B cell (primary cell): Measurements from ENCODE around the gene MYO1H. TPM values are rescaled to one million over a fixed set of nuclear protein-coding genes. Genes with fewer than 3 reads are reported as not detected.

ENCODE experiments used
- ATAC-seq: fragments of 200-7000 bp; cut with Tn5 transposase; one replicate; pipeline ENCODE4 v1.10.0; 2021; ENCODE audit warnings: low read depth, mild to moderate bottlenecking, moderate number of reproducible peaks, moderate library complexity
- CTCF ChIA-PET: fragments of 350-600 bp; sonication (Branson Sonifier 250); formaldehyde crosslinking; loops from one replicate; lab custom pipeline; 2021; ENCODE audit warnings: antibody characterized with exemption, inconsistent platforms; lab: Charles Lee
- POLR2A ChIA-PET: fragments of 350-600 bp; sonication (Branson Sonifier 250); formaldehyde crosslinking; loops from one replicate; lab custom pipeline; 2021; ENCODE audit warnings: antibody characterized with exemption; lab: Charles Lee
- DNase-seq: peaks from one replicate; pipeline ENCODE4 v3.0.0; 2013
- H2AFZ ChIP-seq: 2 replicates; pipeline ENCODE4 v1.6.1; 2012; ENCODE audit warnings: mild to moderate bottlenecking, low read depth, low read length; ENCODE audit not compliant: insufficient read depth, poor library complexity, severe bottlenecking
- H3K27ac ChIP-seq, 2 donors: 1 replicate in 1 of 2; 2 replicates in 1 of 2; pipeline ENCODE4 v1.5.1; 2012 to 2013; ENCODE audit warnings: low read length in 2 of 2, mild to moderate bottlenecking in 2 of 2, moderate library complexity in 1 of 2
- H3K27me3 ChIP-seq, 4 experiments: fragments of 200-600 bp in 1 of 4; sonication (generic) in 1 of 4; replicated peaks in 1 of 4; 1 replicate in 2 of 4; 2 replicates in 2 of 4; pipeline versions ENCODE4 v1.6.1 to v1.7.0; 2013 to 2016; ENCODE audit warnings: low read length in 3 of 4, mild to moderate bottlenecking in 2 of 4, mixed read lengths in 1 of 4, moderate library complexity in 1 of 4; ENCODE audit not compliant: insufficient read depth in 4 of 4, control insufficient read depth in 3 of 4; ENCODE audit errors: control extremely low read depth in 1 of 4
- H3K36me3 ChIP-seq, 2 experiments: replicated peaks in 1 of 2; 1 replicate in 1 of 2; 2 replicates in 1 of 2; pipeline versions ENCODE4 v1.6.1 to v1.7.1; 2013; ENCODE audit warnings: low read length in 1 of 2; ENCODE audit not compliant: insufficient read depth in 2 of 2, control insufficient read depth in 1 of 2; ENCODE audit errors: control extremely low read depth in 1 of 2, extremely low read depth in 1 of 2
- H3K4me1 ChIP-seq, 2 donors: fragments of 200-600 bp in 1 of 2; sonication (generic) in 1 of 2; 1 replicate in 1 of 2; 2 replicates in 1 of 2; pipeline versions ENCODE4 v1.5.1 to v1.6.1; 2013 to 2017; ENCODE audit warnings: low read length in 2 of 2; ENCODE audit not compliant: control insufficient read depth in 2 of 2, insufficient read depth in 2 of 2
- H3K4me2 ChIP-seq: replicated peaks from 2 replicates; pipeline ENCODE3; 2012; ENCODE audit warnings: mild to moderate bottlenecking, low read depth, low read length; ENCODE audit not compliant: poor library complexity, severe bottlenecking
- H3K4me3 ChIP-seq, 5 experiments: fragments of 200-600 bp in 1 of 5; sonication (generic) in 1 of 5; 1 replicate in 3 of 5; 2 replicates in 2 of 5; pipeline versions ENCODE4 v1.5.1 to v1.7.0; 2011 to 2016; ENCODE audit warnings: low read length in 4 of 5, mild to moderate bottlenecking in 4 of 5, low read depth in 2 of 5, control low read depth in 1 of 5, moderate library complexity in 1 of 5; ENCODE audit not compliant: insufficient read depth in 1 of 5; ENCODE audit errors: control extremely low read depth in 1 of 5, extremely low read depth in 1 of 5
- H3K79me2 ChIP-seq: fragments of 200-600 bp; sonication (generic); one replicate; pipeline ENCODE4 v1.6.0; 2016; ENCODE audit warnings: low read length; ENCODE audit not compliant: control insufficient read depth, insufficient read depth
- H3K9ac ChIP-seq: fragments of 200-600 bp; sonication (generic); 2 replicates; pipeline ENCODE4 v1.6.1; 2017; ENCODE audit warnings: mild to moderate bottlenecking, low read length, moderate library complexity
- H3K9me3 ChIP-seq, 3 donors: one replicate each; pipeline versions ENCODE4 v1.6.1 to v1.7.1; 2013; ENCODE audit warnings: low read length in 2 of 3; ENCODE audit not compliant: control insufficient read depth in 2 of 3, insufficient read depth in 1 of 3; ENCODE audit errors: control extremely low read depth in 1 of 3
- H4K20me1 ChIP-seq: 2 replicates; pipeline ENCODE4 v1.6.0; 2012; ENCODE audit warnings: mild to moderate bottlenecking, low read length; ENCODE audit not compliant: insufficient read depth, control insufficient read depth, poor library complexity, severe bottlenecking
- H3K27ac Mint-ChIP-seq: one replicate; pipeline ENCODE4 v1.8.0; 2021; ENCODE audit warnings: mixed read lengths
- H3K27me3 Mint-ChIP-seq: one replicate; pipeline ENCODE4 v1.8.0; 2021; ENCODE audit warnings: mixed read lengths
- H3K4me1 Mint-ChIP-seq: one replicate; pipeline ENCODE4 v1.8.0; 2021; ENCODE audit warnings: mixed read lengths
- H3K4me3 Mint-ChIP-seq: one replicate; pipeline ENCODE4 v1.8.0; 2021; ENCODE audit warnings: mixed read lengths
- H3K9me3 Mint-ChIP-seq: one replicate; pipeline ENCODE4 v1.8.0; 2022; ENCODE audit warnings: mixed read lengths; ENCODE audit not compliant: insufficient read depth
- CTCF ChIP-seq: fragments of 200-600 bp; IDR thresholded peaks from one replicate; pipeline ENCODE4 v1.8.0; 2022; ENCODE audit warnings: antibody characterized with exemption, mild to moderate bottlenecking
- EZH2 ChIP-seq: IDR thresholded peaks from 2 replicates; pipeline ENCODE4 v1.6.1; 2012; ENCODE audit warnings: borderline replicate concordance, low read depth, mild to moderate bottlenecking, moderate library complexity, low read length; ENCODE audit not compliant: insufficient read depth, poor library complexity, severe bottlenecking
- whole genome bisulfite sequencing: methylation state at CpG from one replicate; pipeline ENCODE4 v1.1.5; 2013; ENCODE audit warnings: missing lambda C conversion rate; ENCODE audit not compliant: insufficient coverage; 5-methylcytosine and 5-hydroxymethylcytosine counted together
- intact Hi-C: fragments of 100-400 bp; cut with micrococcal nuclease; formaldehyde crosslinking; loops from one replicate; pipeline ENCODE4 v1.10.0; 2022
- polyA plus RNA-seq: library from polyadenylated mRNA; depleted of rRNA; stranded (reverse); fragments of >200 nt; gene quantifications from 2 replicates; pipeline ENCODE4 v1.2.3, GENCODE V29; 2012
- total RNA-seq, 2 donors: library from RNA; stranded (reverse); fragments of 120-200 nt in 1 of 2; gene quantifications; 1 replicate in 1 of 2; 2 replicates in 1 of 2; pipeline versions ENCODE4 v1.2.3 to v1.2.4, GENCODE V29; 2013 to 2022

The MYO1H gene
- total and polyA plus RNA-seq, 2 donors (not counting 1 experiment from before 2014, with no cell fraction given), result not detected

- no peak overlapping the region for H2AFZ ChIP-seq
- DNase-seq, result no peak
- H3K4me1 Mint-ChIP-seq, result no peaks in the 10 kb centered on the region
- H4K20me1 ChIP-seq, result no peaks in the 10 kb centered on the region
- intact Hi-C loops, result no loop called here
- no peak overlapping the region for H3K9ac ChIP-seq
- H3K27ac Mint-ChIP-seq, result no peak overlapping the region
- H3K9me3 ChIP-seq, result peaks cover 0 to 7% (median 5%) of the 10 kb centered on the region in 3 donors
- no peak overlapping the region for H3K4me3 ChIP-seq
- H3K36me3 ChIP-seq, result no peaks in the 10 kb centered on the region
- H3K27me3 Mint-ChIP-seq, result peaks cover 29% of the 10 kb centered on the region
- peaks cover 0 to 10% (median 2%) of the 10 kb centered on the region in 4 experiments for H3K27me3 ChIP-seq
- H3K9me3 Mint-ChIP-seq, result no peaks in the 10 kb centered on the region
- TF ChIP-seq CTCF (no peak), EZH2 (no peak)
- H3K79me2 ChIP-seq, result no peaks in the 10 kb centered on the region
- H3K4me1 ChIP-seq, result no peaks in the 10 kb centered on the region
- ATAC-seq, result no peak
- ChIA-PET POLR2A (no interaction called here), CTCF (interaction anchor here (1.1 kb wide), 1 partner anchor 271 kb away, joined by 3 read pairs; no protein-coding TSS in a partner anchor)
- no peak overlapping the region for H3K27ac ChIP-seq
- no peak overlapping the region for H3K4me2 ChIP-seq
- WGBS, result no CpG with 5 or more reads among the region's 2 CpGs
- no peak overlapping the region for H3K4me3 Mint-ChIP-seq
These were observed 35.5 kb downstream of the MYO1H start for GRCh38 chr12:109383240-109383639.

- peaks cover 25% of the 10 kb centered on the region for H3K27me3 Mint-ChIP-seq
- H3K27ac ChIP-seq, result no peak overlapping the region
- ChIA-PET POLR2A (interaction anchor here (0.6 kb wide), 1 partner anchor 793 kb away, joined by 4 read pairs; no protein-coding TSS in a partner anchor), CTCF (interaction anchor here (0.8 to 1.3 kb wide), 7 partner anchors 8 to 1467 kb away, joined by 3 to 19 read pairs (median 3); no protein-coding TSS in a partner anchor)
- H3K9ac ChIP-seq, result no peak overlapping the region
- H3K9me3 ChIP-seq, result peaks cover 0 to 11% (median 5%) of the 10 kb centered on the region in 3 donors
- no peaks in the 10 kb centered on the region for H4K20me1 ChIP-seq
- H3K27ac Mint-ChIP-seq, result no peak overlapping the region
- no peaks in the 10 kb centered on the region for H3K36me3 ChIP-seq
- no peaks in the 10 kb centered on the region for H3K4me1 Mint-ChIP-seq
- H3K9me3 Mint-ChIP-seq, result no peaks in the 10 kb centered on the region
- H3K79me2 ChIP-seq, result no peaks in the 10 kb centered on the region
- H3K27me3 ChIP-seq, result peaks cover 0 to 4% (median 0%) of the 10 kb centered on the region in 4 experiments
- intact Hi-C loops, result no loop called here
- peak; percentile 40 for TF ChIP-seq CTCF
- no peak for TF ChIP-seq EZH2
- H3K4me2 ChIP-seq, result no peak overlapping the region
- no peak overlapping the region for H3K4me3 Mint-ChIP-seq
- no peaks in the 10 kb centered on the region for H3K4me1 ChIP-seq
- WGBS, result 43% methylated on average over 5 of the region's 8 CpGs
- H2AFZ ChIP-seq, result no peak overlapping the region
- H3K4me3 ChIP-seq, result no peak overlapping the region
- ATAC-seq (no peak), DNase-seq (peak; percentile 27)
These were observed 37.8 kb downstream of the MYO1H start for GRCh38 chr12:109385339-109386058.
